Upper lobe of left lung (tissue), 4 donors: ENCODE data around the gene CBFA2T3.

Experiments used
- CTCF ChIP-seq, 6 experiments: fragments of 450-650 bp in 4 of 6; fragments of 200-600 bp in 2 of 6; sonication (generic) in 2 of 6; IDR thresholded peaks; one replicate each; pipeline ENCODE4 v1.5.1; 2016 to 2019; ENCODE audit warnings: antibody characterized with exemption in 6 of 6
- POLR2A ChIP-seq, 4 donors: fragments of 450-650 bp; IDR thresholded peaks; one replicate each; pipeline ENCODE4 v1.5.1; 2016 to 2017; ENCODE audit warnings: antibody characterized with exemption in 4 of 4, mild to moderate bottlenecking in 2 of 4
- POLR2AphosphoS5 ChIP-seq, 2 donors: sonication (generic); formaldehyde crosslinking; IDR thresholded peaks; one replicate each; pipeline ENCODE4 v1.5.1; 2017; ENCODE audit warnings: antibody characterized with exemption in 2 of 2

GRCh38 chr16:89001117-89002027 lies 24.4 kb upstream of the CBFA2T3 start:
- TF ChIP-seq CTCF (IDR thresholded peaks at IDR 0.05) = no peak
- no peak for TF ChIP-seq POLR2A (IDR thresholded peaks at IDR 0.05)
- no peak for TF ChIP-seq POLR2AphosphoS5 (IDR thresholded peaks at IDR 0.05)
